Vagina (tissue), 2 donors: ENCODE results near the gene RNF183.

Experiments
- POLR2A ChIP-seq, 2 donors: fragments of 450-650 bp; IDR thresholded peaks; one replicate each; pipeline ENCODE4 v1.6.1; 2017; ENCODE audit warnings: antibody characterized with exemption in 2 of 2, mild to moderate bottlenecking in 2 of 2, moderate library complexity in 2 of 2
- POLR2AphosphoS5 ChIP-seq, 2 donors: sonication (generic); formaldehyde crosslinking; IDR thresholded peaks; one replicate each; pipeline ENCODE4 v1.9.0; 2017; ENCODE audit warnings: antibody characterized with exemption in 2 of 2, mild to moderate bottlenecking in 2 of 2, low read depth in 1 of 2; ENCODE audit not compliant: insufficient read depth in 1 of 2
- TF ChIP-seq, protein P1 (sequence below), 3 experiments: fragments of 450-650 bp in 2 of 3; fragments of 200-600 bp in 1 of 3; sonication (generic) in 1 of 3; IDR thresholded peaks; one replicate each; pipeline ENCODE4 v1.5.1; 2017 to 2019; ENCODE audit warnings: antibody characterized with exemption in 3 of 3, mild to moderate bottlenecking in 2 of 3, moderate library complexity in 2 of 3

DNA sequence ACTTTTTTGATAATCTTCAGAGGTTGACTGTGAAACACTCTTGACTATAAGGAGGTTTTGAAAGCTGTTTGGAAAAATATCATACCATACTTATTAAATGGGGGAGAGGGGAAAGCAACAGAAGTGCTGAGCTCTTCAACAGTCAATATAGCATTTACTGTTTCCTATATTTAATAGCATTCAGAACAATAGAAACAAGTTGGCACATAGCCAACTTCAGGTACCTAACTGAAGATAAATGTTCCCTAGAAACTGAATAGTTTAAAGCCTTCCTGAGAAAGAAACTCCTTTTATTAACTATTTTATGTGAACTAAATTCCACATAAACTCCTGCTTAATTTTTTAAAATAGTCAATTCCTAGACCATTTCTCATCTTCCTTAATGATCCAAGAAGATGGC is 55.5 kb downstream of the RNF183 start:
- TF ChIP-seq POLR2AphosphoS5 (IDR thresholded peaks at IDR 0.05; ENCODE audit: insufficient read depth in 1 of 2, low read depth in 1 of 2) (no peak), POLR2A (IDR thresholded peaks at IDR 0.05) (no peak)
- TF ChIP-seq, protein P1, sequence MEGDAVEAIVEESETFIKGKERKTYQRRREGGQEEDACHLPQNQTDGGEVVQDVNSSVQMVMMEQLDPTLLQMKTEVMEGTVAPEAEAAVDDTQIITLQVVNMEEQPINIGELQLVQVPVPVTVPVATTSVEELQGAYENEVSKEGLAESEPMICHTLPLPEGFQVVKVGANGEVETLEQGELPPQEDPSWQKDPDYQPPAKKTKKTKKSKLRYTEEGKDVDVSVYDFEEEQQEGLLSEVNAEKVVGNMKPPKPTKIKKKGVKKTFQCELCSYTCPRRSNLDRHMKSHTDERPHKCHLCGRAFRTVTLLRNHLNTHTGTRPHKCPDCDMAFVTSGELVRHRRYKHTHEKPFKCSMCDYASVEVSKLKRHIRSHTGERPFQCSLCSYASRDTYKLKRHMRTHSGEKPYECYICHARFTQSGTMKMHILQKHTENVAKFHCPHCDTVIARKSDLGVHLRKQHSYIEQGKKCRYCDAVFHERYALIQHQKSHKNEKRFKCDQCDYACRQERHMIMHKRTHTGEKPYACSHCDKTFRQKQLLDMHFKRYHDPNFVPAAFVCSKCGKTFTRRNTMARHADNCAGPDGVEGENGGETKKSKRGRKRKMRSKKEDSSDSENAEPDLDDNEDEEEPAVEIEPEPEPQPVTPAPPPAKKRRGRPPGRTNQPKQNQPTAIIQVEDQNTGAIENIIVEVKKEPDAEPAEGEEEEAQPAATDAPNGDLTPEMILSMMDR (IDR thresholded peaks at IDR 0.05) = no peak
